GM20431 (cell line): Measurements from ENCODE around the gene MATN1.
"Not testable (repeated sequence)": the region's sequence is repeated elsewhere in the genome, so short reads cannot be mapped to it uniquely, and the experiment has no call there.

Experiments
- in situ Hi-C: fragments of 300-500 bp; cut with MseI, MboI; formaldehyde crosslinking; loops from one replicate; pipeline ENCODE4 v1.15.0; 2020; ENCODE audit warnings: low sequenced_read_pairs; ENCODE audit not compliant: unreplicated experiment

MATN1 gene

GRCh38 chr1:30723331-30723755 is at the start of gene MATN1:
MATN1 (minus strand) TSS chr1:30723585; CDS start chr1:30723551, 34 bp downstream.
- in situ Hi-C loops, result loop anchor here (5.0 to 10.0 kb wide), 2 partner anchors 64 to 191 kb away; no protein-coding TSS in a partner anchor

- in situ Hi-C loops, result no loop called here
Measured at GRCh38 chr1:30771005-30771404, 47.6 kb upstream of the MATN1 start.

GRCh38 chr1:30770150-30770549 is 46.8 kb upstream of the MATN1 start:
- in situ Hi-C loops, result no loop called here

GRCh38 chr1:30768830-30769718 is 45.7 kb upstream of the MATN1 start:
- in situ Hi-C loops, result no loop called here

GRCh38 chr1:30768159-30768829 is 44.9 kb upstream of the MATN1 start:
- in situ Hi-C loops, result no loop called here

GRCh38 chr1:30766948-30767347 is 43.6 kb upstream of the MATN1 start:
- in situ Hi-C loops, result not testable (repeated sequence)

- in situ Hi-C loops, result no loop called here
Measured at GRCh38 chr1:30765556-30766434, 42.4 kb upstream of the MATN1 start.

GRCh38 chr1:30764939-30765555 is 41.7 kb upstream of the MATN1 start:
- in situ Hi-C loops, result no loop called here

- in situ Hi-C loops, result no loop called here
Measured at GRCh38 chr1:30764396-30764795, 41.0 kb upstream of the MATN1 start.

GRCh38 chr1:30763651-30764248 is 40.4 kb upstream of the MATN1 start:
- in situ Hi-C loops, result no loop called here

- in situ Hi-C loops, result no loop called here
Measured at GRCh38 chr1:30762930-30763650, 39.7 kb upstream of the MATN1 start.

GRCh38 chr1:30762152-30762929 is 39.0 kb upstream of the MATN1 start:
- in situ Hi-C loops, result no loop called here

GRCh38 chr1:30761381-30762151 is 38.2 kb upstream of the MATN1 start:
- in situ Hi-C loops, result no loop called here

- in situ Hi-C loops, result no loop called here
Measured at GRCh38 chr1:30760596-30761324, 37.4 kb upstream of the MATN1 start.

GRCh38 chr1:30759718-30760281 is 36.4 kb upstream of the MATN1 start:
- in situ Hi-C loops, result no loop called here

- in situ Hi-C loops, result no loop called here
Measured at GRCh38 chr1:30758785-30759380, 35.5 kb upstream of the MATN1 start.
